A549 (cell line): Measurements from ENCODE around the gene CPAMD8. TPM values are rescaled to one million over a fixed set of nuclear protein-coding genes. Genes with fewer than 3 reads are reported as not detected.

ENCODE experiments used
- ATAC-seq, 2 experiments: fragments of 200-7000 bp in 1 of 2; fragments of >200 bp in 1 of 2; cut with Nextera tagmentation in 1 of 2; cut with Tn5 transposase in 1 of 2; 3 replicates each; pipeline versions ENCODE4 v1.8.0 to v1.9.1; 2018 to 2020; ENCODE audit warnings: mild to moderate bottlenecking in 1 of 2, moderate library complexity in 1 of 2
- CTCF ChIA-PET: fragments of 300-600 bp; sonication (Branson Sonifier 250); formaldehyde crosslinking; extraction: SDS; loops from one replicate; lab custom pipeline; 2021; ENCODE audit warnings: antibody characterized with exemption, inconsistent platforms; lab: Yijun Ruan, JAX
- POLR2A ChIA-PET: fragments of 350-600 bp; formaldehyde crosslinking; extraction: SDS; loops from one replicate; lab custom pipeline; 2021; ENCODE audit warnings: antibody characterized with exemption, inconsistent platforms; lab: Yijun Ruan, JAX
- DNase-seq, 2 experiments: peaks; one replicate each; pipeline versions ENCODE4 v3.0.0 to v3.0.0-alpha.2; 2011 to 2016; ENCODE audit warnings: low read depth in 1 of 2, low spot score in 1 of 2
- FAIRE-seq: peaks from 2 replicates; lab custom pipeline; 2011; peaks lifted over from hg19 to GRCh38; lab: Jason Lieb, UNC
- H3K27ac ChIP-seq, 2 experiments: fragments of >200 bp; sonication (Bioruptor Twin); formaldehyde crosslinking; 3 replicates each; pipeline ENCODE4 v1.5.1; 2016 to 2017
- H3K4me1 ChIP-seq: fragments of >200 bp; sonication (Bioruptor Twin); formaldehyde crosslinking; 3 replicates; pipeline ENCODE4 v1.6.1; 2016
- H3K4me2 ChIP-seq: fragments of >200 bp; sonication (Bioruptor Twin); formaldehyde crosslinking; 3 replicates; pipeline ENCODE4 v1.6.1; 2016
- H3K4me3 ChIP-seq: fragments of >200 bp; sonication (Bioruptor Twin); formaldehyde crosslinking; 3 replicates; pipeline ENCODE4 v1.5.1; 2016
- H3K9me3 ChIP-seq: fragments of >200 bp; sonication (Bioruptor Twin); formaldehyde crosslinking; 3 replicates; pipeline ENCODE4 v1.6.1; 2016
- CBX2 ChIP-seq: fragments of 200-600 bp; sonication (generic); IDR thresholded peaks from 2 replicates; pipeline ENCODE4 v1.6.1; 2016; ENCODE audit warnings: low read depth, mild to moderate bottlenecking, borderline replicate concordance
- CHD4 ChIP-seq: fragments of 200-600 bp; sonication (generic); IDR thresholded peaks from 2 replicates; pipeline ENCODE4 v1.6.1; 2016; ENCODE audit warnings: antibody characterized with exemption, mild to moderate bottlenecking, borderline replicate concordance
- EHMT2 ChIP-seq: fragments of 200-600 bp; sonication (generic); IDR thresholded peaks from 2 replicates; pipeline ENCODE4 v1.6.1; 2016; ENCODE audit warnings: antibody characterized with exemption, low read depth, mild to moderate bottlenecking, moderate library complexity
- EP300 ChIP-seq, 2 experiments: fragments of >200 bp; sonication (Bioruptor Twin); formaldehyde crosslinking; IDR thresholded peaks; 2 replicates in 1 of 2; 3 replicates in 1 of 2; pipeline ENCODE4 v1.6.1; 2016 to 2017
- FOSB ChIP-seq: fragments of 250-450 bp; sonication (Bioruptor Pico); IDR thresholded peaks from 2 replicates; pipeline ENCODE4 v1.5.0; 2020; ENCODE audit warnings: mild to moderate bottlenecking, moderate library complexity
- FOXS1 ChIP-seq: fragments of 250-450 bp; sonication (Bioruptor Pico); IDR thresholded peaks from 2 replicates; pipeline ENCODE4 v1.5.0; 2020; ENCODE audit warnings: mild to moderate bottlenecking, moderate library complexity
- HEYL ChIP-seq: fragments of 250-450 bp; sonication (Bioruptor Pico); IDR thresholded peaks from 2 replicates; pipeline ENCODE4 v1.8.0; 2021; ENCODE audit warnings: mild to moderate bottlenecking, moderate library complexity
- HOXB5 ChIP-seq: fragments of 250-450 bp; sonication (Bioruptor Pico); IDR thresholded peaks from 2 replicates; pipeline ENCODE4 v1.5.0; 2020; ENCODE audit warnings: mild to moderate bottlenecking, moderate library complexity
- JUNB ChIP-seq: fragments of >200 bp; sonication (Bioruptor Twin); formaldehyde crosslinking; IDR thresholded peaks from 2 replicates; pipeline ENCODE4 v1.6.1; 2016
- KDM5A ChIP-seq: fragments of 200-600 bp; sonication (generic); IDR thresholded peaks from 2 replicates; pipeline ENCODE4 v1.6.1; 2016; ENCODE audit warnings: antibody characterized with exemption, mild to moderate bottlenecking
- MAX ChIP-seq: IDR thresholded peaks from 2 replicates; pipeline ENCODE4 v1.6.1; 2012
- PBX3 ChIP-seq: IDR thresholded peaks from 2 replicates; pipeline ENCODE4 v1.6.1; 2012
- PHF8 ChIP-seq: fragments of 200-600 bp; sonication (generic); IDR thresholded peaks from 2 replicates; pipeline ENCODE4 v1.6.1; 2016; ENCODE audit warnings: low read depth, mild to moderate bottlenecking, antibody characterized with exemption, moderate library complexity, borderline replicate concordance
- RFX5 ChIP-seq: fragments of 450-650 bp; IDR thresholded peaks from 2 replicates; pipeline ENCODE4 v1.7.1; 2014; ENCODE audit warnings: antibody characterized with exemption, mild to moderate bottlenecking, moderate library complexity
- SMC3 ChIP-seq: fragments of >200 bp; sonication (Bioruptor Twin); formaldehyde crosslinking; IDR thresholded peaks from 3 replicates; pipeline ENCODE4 v1.6.1; 2018; ENCODE audit warnings: inconsistent platforms
- SREBF2 ChIP-seq: fragments of 450-650 bp; IDR thresholded peaks from 2 replicates; pipeline ENCODE4 v1.6.1; 2014; ENCODE audit warnings: mild to moderate bottlenecking, moderate library complexity
- TFCP2L1 ChIP-seq: fragments of 250-450 bp; sonication (Bioruptor Pico); IDR thresholded peaks from 2 replicates; pipeline ENCODE4 v1.5.0; 2021; ENCODE audit warnings: mild to moderate bottlenecking
- TP53 ChIP-seq: fragments of 250-450 bp; sonication (Bioruptor Pico); IDR thresholded peaks from 2 replicates; pipeline ENCODE4 v1.5.0; 2021; ENCODE audit warnings: mild to moderate bottlenecking, moderate library complexity
- USF2 ChIP-seq: fragments of 450-650 bp; IDR thresholded peaks from 2 replicates; pipeline ENCODE4 v1.6.1; 2014; ENCODE audit warnings: antibody characterized with exemption
- ZNF302 ChIP-seq: fragments of 250-450 bp; sonication (Bioruptor Pico); IDR thresholded peaks from 2 replicates; pipeline ENCODE4 v1.9.0; 2021; ENCODE audit warnings: inconsistent platforms, mild to moderate bottlenecking, moderate library complexity
- WGBS: methylation state at CpG from one replicate; pipeline ENCODE4 v1.1.6; 2017; ENCODE audit errors: missing lambda C conversion rate; 5-methylcytosine and 5-hydroxymethylcytosine counted together
- polyA plus RNA-seq, 4 experiments: library from polyadenylated mRNA; depleted of rRNA in 3 of 4; stranded (reverse); fragments of >200 nt; fragmentation: RNase III in 1 of 4; extraction: RNeasy Plus Mini Kit Qiagen cat#74134 plus additional on column Dnase treatment in 1 of 4; gene quantifications; 2 replicates in 3 of 4; 3 replicates in 1 of 4; pipeline ENCODE4 v1.2.3, GENCODE V29; 2011 to 2017
- TF ChIP-seq, protein P1 (sequence below): fragments of >200 bp; sonication (Bioruptor Twin); formaldehyde crosslinking; IDR thresholded peaks from 3 replicates; pipeline ENCODE4 v1.6.1; 2016
- TF ChIP-seq, protein P2 (sequence below): fragments of >200 bp; sonication (Bioruptor Twin); formaldehyde crosslinking; IDR thresholded peaks from 3 replicates; pipeline ENCODE4 v1.5.1; 2016
- TF ChIP-seq, protein P3 (sequence below): fragments of 250-450 bp; sonication (Bioruptor Pico); IDR thresholded peaks from 2 replicates; pipeline ENCODE4 v1.5.0; 2021; ENCODE audit warnings: mild to moderate bottlenecking, moderate library complexity, borderline replicate concordance

CPAMD8 gene
- polyA plus RNA-seq, 2 of the 4 experiments (the other 2 are of a cell fraction), result 0.03 TPM; not detected in 1

GRCh38 chr19:16930753-16931152, 95.9 kb downstream of the CPAMD8 start:
- 0% methylated on average over 2 of the region's 5 CpGs for WGBS
- ChIA-PET CTCF (interaction anchor here (0.7 to 0.9 kb wide), 2 partner anchors 12 to 20 kb away, joined by 3 read pairs; no protein-coding TSS in a partner anchor), POLR2A (no interaction called here)
- no peak for FAIRE-seq
- no peak for ATAC-seq
- TF ChIP-seq KDM5A (no peak), EHMT2 (no peak), FOXS1 (CRISPR knock-in tag) (no peak), SREBF2 (no peak)
- no peak overlapping the region for H3K4me2 ChIP-seq
- H3K4me1 ChIP-seq, result no peaks in the 10 kb centered on the region
- H3K27ac ChIP-seq, result no peak overlapping the region
- H3K4me3 ChIP-seq, result no peak overlapping the region
- no peak for DNase-seq
- peaks cover 12% of the 10 kb centered on the region; the same call in 2 of the 3 replicates for H3K9me3 ChIP-seq

GRCh38 chr19:16928916-16929315, 97.7 kb downstream of the CPAMD8 start:
- Histone ChIP-seq H3K27ac (no peak overlapping the region), H3K9me3 (peaks cover 4% of the 10 kb centered on the region; the same call in 2 of the 3 replicates), H3K4me2 (no peak overlapping the region), H3K4me3 (no peak overlapping the region), H3K4me1 (no peaks in the 10 kb centered on the region)
- ChIA-PET CTCF (no interaction called here), POLR2A (no interaction called here)
- WGBS, result 71% methylated on average over 4 of the region's 10 CpGs
- DNase-seq, result no peak
- TF ChIP-seq PBX3, result no peak
- TF ChIP-seq, protein P1, sequence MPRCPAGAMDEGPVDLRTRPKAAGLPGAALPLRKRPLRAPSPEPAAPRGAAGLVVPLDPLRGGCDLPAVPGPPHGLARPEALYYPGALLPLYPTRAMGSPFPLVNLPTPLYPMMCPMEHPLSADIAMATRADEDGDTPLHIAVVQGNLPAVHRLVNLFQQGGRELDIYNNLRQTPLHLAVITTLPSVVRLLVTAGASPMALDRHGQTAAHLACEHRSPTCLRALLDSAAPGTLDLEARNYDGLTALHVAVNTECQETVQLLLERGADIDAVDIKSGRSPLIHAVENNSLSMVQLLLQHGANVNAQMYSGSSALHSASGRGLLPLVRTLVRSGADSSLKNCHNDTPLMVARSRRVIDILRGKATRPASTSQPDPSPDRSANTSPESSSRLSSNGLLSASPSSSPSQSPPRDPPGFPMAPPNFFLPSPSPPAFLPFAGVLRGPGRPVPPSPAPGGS, result no peak
- TF ChIP-seq SMC3, result no peak
- TF ChIP-seq CBX2, result no peak
- TF ChIP-seq, protein P2, sequence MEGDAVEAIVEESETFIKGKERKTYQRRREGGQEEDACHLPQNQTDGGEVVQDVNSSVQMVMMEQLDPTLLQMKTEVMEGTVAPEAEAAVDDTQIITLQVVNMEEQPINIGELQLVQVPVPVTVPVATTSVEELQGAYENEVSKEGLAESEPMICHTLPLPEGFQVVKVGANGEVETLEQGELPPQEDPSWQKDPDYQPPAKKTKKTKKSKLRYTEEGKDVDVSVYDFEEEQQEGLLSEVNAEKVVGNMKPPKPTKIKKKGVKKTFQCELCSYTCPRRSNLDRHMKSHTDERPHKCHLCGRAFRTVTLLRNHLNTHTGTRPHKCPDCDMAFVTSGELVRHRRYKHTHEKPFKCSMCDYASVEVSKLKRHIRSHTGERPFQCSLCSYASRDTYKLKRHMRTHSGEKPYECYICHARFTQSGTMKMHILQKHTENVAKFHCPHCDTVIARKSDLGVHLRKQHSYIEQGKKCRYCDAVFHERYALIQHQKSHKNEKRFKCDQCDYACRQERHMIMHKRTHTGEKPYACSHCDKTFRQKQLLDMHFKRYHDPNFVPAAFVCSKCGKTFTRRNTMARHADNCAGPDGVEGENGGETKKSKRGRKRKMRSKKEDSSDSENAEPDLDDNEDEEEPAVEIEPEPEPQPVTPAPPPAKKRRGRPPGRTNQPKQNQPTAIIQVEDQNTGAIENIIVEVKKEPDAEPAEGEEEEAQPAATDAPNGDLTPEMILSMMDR, result no peak
- no peak for TF ChIP-seq TP53 (CRISPR knock-in tag)
- no peak for TF ChIP-seq PHF8
- no peak for TF ChIP-seq TFCP2L1 (CRISPR knock-in tag)
- TF ChIP-seq, protein P3, sequence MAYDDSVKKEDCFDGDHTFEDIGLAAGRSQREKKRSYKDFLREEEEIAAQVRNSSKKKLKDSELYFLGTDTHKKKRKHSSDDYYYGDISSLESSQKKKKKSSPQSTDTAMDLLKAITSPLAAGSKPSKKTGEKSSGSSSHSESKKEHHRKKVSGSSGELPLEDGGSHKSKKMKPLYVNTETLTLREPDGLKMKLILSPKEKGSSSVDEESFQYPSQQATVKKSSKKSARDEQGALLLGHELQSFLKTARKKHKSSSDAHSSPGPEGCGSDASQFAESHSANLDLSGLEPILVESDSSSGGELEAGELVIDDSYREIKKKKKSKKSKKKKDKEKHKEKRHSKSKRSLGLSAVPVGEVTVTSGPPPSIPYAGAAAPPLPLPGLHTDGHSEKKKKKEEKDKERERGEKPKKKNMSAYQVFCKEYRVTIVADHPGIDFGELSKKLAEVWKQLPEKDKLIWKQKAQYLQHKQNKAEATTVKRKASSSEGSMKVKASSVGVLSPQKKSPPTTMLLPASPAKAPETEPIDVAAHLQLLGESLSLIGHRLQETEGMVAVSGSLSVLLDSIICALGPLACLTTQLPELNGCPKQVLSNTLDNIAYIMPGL (CRISPR knock-in tag), result no peak
- TF ChIP-seq MAX, result no peak
- TF ChIP-seq FOSB, result no peak
- TF ChIP-seq CHD4, result no peak
- no peak for TF ChIP-seq HEYL (CRISPR knock-in tag)
- no peak for TF ChIP-seq RFX5
- no peak for TF ChIP-seq ZNF302 (CRISPR knock-in tag)
- no peak for TF ChIP-seq HOXB5 (CRISPR knock-in tag)
- TF ChIP-seq FOXS1 (CRISPR knock-in tag), result no peak
- no peak for TF ChIP-seq USF2
- no peak for TF ChIP-seq JUNB
- TF ChIP-seq EP300 (IDR thresholded peaks at IDR 0.05), result no peak
- no peak for FAIRE-seq
- no peak for ATAC-seq
